B cell (primary cell): ENCODE data around the gene GAREM1. TPM values are rescaled to one million over a fixed set of nuclear protein-coding genes. Genes with fewer than 3 reads are reported as not detected.

Experiments
- ATAC-seq: fragments of 200-7000 bp; cut with Tn5 transposase; one replicate; pipeline ENCODE4 v1.10.0; 2021; ENCODE audit warnings: low read depth, mild to moderate bottlenecking, moderate number of reproducible peaks, moderate library complexity
- CTCF ChIA-PET: fragments of 350-600 bp; sonication (Branson Sonifier 250); formaldehyde crosslinking; loops from one replicate; lab custom pipeline; 2021; ENCODE audit warnings: antibody characterized with exemption, inconsistent platforms; lab: Charles Lee
- POLR2A ChIA-PET: fragments of 350-600 bp; sonication (Branson Sonifier 250); formaldehyde crosslinking; loops from one replicate; lab custom pipeline; 2021; ENCODE audit warnings: antibody characterized with exemption; lab: Charles Lee
- DNase-seq: peaks from one replicate; pipeline ENCODE4 v3.0.0; 2013
- H2AFZ ChIP-seq: 2 replicates; pipeline ENCODE4 v1.6.1; 2012; ENCODE audit warnings: mild to moderate bottlenecking, low read depth, low read length; ENCODE audit not compliant: insufficient read depth, poor library complexity, severe bottlenecking
- H3K27ac ChIP-seq, 2 donors: 1 replicate in 1 of 2; 2 replicates in 1 of 2; pipeline ENCODE4 v1.5.1; 2012 to 2013; ENCODE audit warnings: low read length in 2 of 2, mild to moderate bottlenecking in 2 of 2, moderate library complexity in 1 of 2
- H3K27me3 ChIP-seq, 4 experiments: fragments of 200-600 bp in 1 of 4; sonication (generic) in 1 of 4; replicated peaks in 1 of 4; 1 replicate in 2 of 4; 2 replicates in 2 of 4; pipeline versions ENCODE4 v1.6.1 to v1.7.0; 2013 to 2016; ENCODE audit warnings: low read length in 3 of 4, mild to moderate bottlenecking in 2 of 4, mixed read lengths in 1 of 4, moderate library complexity in 1 of 4; ENCODE audit not compliant: insufficient read depth in 4 of 4, control insufficient read depth in 3 of 4; ENCODE audit errors: control extremely low read depth in 1 of 4
- H3K36me3 ChIP-seq, 2 experiments: replicated peaks in 1 of 2; 1 replicate in 1 of 2; 2 replicates in 1 of 2; pipeline versions ENCODE4 v1.6.1 to v1.7.1; 2013; ENCODE audit warnings: low read length in 1 of 2; ENCODE audit not compliant: insufficient read depth in 2 of 2, control insufficient read depth in 1 of 2; ENCODE audit errors: control extremely low read depth in 1 of 2, extremely low read depth in 1 of 2
- H3K4me1 ChIP-seq, 2 donors: fragments of 200-600 bp in 1 of 2; sonication (generic) in 1 of 2; 1 replicate in 1 of 2; 2 replicates in 1 of 2; pipeline versions ENCODE4 v1.5.1 to v1.6.1; 2013 to 2017; ENCODE audit warnings: low read length in 2 of 2; ENCODE audit not compliant: control insufficient read depth in 2 of 2, insufficient read depth in 2 of 2
- H3K4me2 ChIP-seq: replicated peaks from 2 replicates; pipeline ENCODE3; 2012; ENCODE audit warnings: mild to moderate bottlenecking, low read depth, low read length; ENCODE audit not compliant: poor library complexity, severe bottlenecking
- H3K4me3 ChIP-seq, 5 experiments: fragments of 200-600 bp in 1 of 5; sonication (generic) in 1 of 5; 1 replicate in 3 of 5; 2 replicates in 2 of 5; pipeline versions ENCODE4 v1.5.1 to v1.7.0; 2011 to 2016; ENCODE audit warnings: low read length in 4 of 5, mild to moderate bottlenecking in 4 of 5, low read depth in 2 of 5, control low read depth in 1 of 5, moderate library complexity in 1 of 5; ENCODE audit not compliant: insufficient read depth in 1 of 5; ENCODE audit errors: control extremely low read depth in 1 of 5, extremely low read depth in 1 of 5
- H3K79me2 ChIP-seq: fragments of 200-600 bp; sonication (generic); one replicate; pipeline ENCODE4 v1.6.0; 2016; ENCODE audit warnings: low read length; ENCODE audit not compliant: control insufficient read depth, insufficient read depth
- H3K9ac ChIP-seq: fragments of 200-600 bp; sonication (generic); 2 replicates; pipeline ENCODE4 v1.6.1; 2017; ENCODE audit warnings: mild to moderate bottlenecking, low read length, moderate library complexity
- H3K9me3 ChIP-seq, 3 donors: one replicate each; pipeline versions ENCODE4 v1.6.1 to v1.7.1; 2013; ENCODE audit warnings: low read length in 2 of 3; ENCODE audit not compliant: control insufficient read depth in 2 of 3, insufficient read depth in 1 of 3; ENCODE audit errors: control extremely low read depth in 1 of 3
- H4K20me1 ChIP-seq: 2 replicates; pipeline ENCODE4 v1.6.0; 2012; ENCODE audit warnings: mild to moderate bottlenecking, low read length; ENCODE audit not compliant: insufficient read depth, control insufficient read depth, poor library complexity, severe bottlenecking
- H3K27ac Mint-ChIP-seq: one replicate; pipeline ENCODE4 v1.8.0; 2021; ENCODE audit warnings: mixed read lengths
- H3K27me3 Mint-ChIP-seq: one replicate; pipeline ENCODE4 v1.8.0; 2021; ENCODE audit warnings: mixed read lengths
- H3K4me1 Mint-ChIP-seq: one replicate; pipeline ENCODE4 v1.8.0; 2021; ENCODE audit warnings: mixed read lengths
- H3K4me3 Mint-ChIP-seq: one replicate; pipeline ENCODE4 v1.8.0; 2021; ENCODE audit warnings: mixed read lengths
- H3K9me3 Mint-ChIP-seq: one replicate; pipeline ENCODE4 v1.8.0; 2022; ENCODE audit warnings: mixed read lengths; ENCODE audit not compliant: insufficient read depth
- EZH2 ChIP-seq: IDR thresholded peaks from 2 replicates; pipeline ENCODE4 v1.6.1; 2012; ENCODE audit warnings: borderline replicate concordance, low read depth, mild to moderate bottlenecking, moderate library complexity, low read length; ENCODE audit not compliant: insufficient read depth, poor library complexity, severe bottlenecking
- WGBS: methylation state at CpG from one replicate; pipeline ENCODE4 v1.1.5; 2013; ENCODE audit warnings: missing lambda C conversion rate; ENCODE audit not compliant: insufficient coverage; 5-methylcytosine and 5-hydroxymethylcytosine counted together
- intact Hi-C: fragments of 100-400 bp; cut with micrococcal nuclease; formaldehyde crosslinking; loops from one replicate; pipeline ENCODE4 v1.10.0; 2022
- polyA plus RNA-seq: library from polyadenylated mRNA; depleted of rRNA; stranded (reverse); fragments of >200 nt; gene quantifications from 2 replicates; pipeline ENCODE4 v1.2.3, GENCODE V29; 2012
- total RNA-seq, 2 donors: library from RNA; stranded (reverse); fragments of 120-200 nt in 1 of 2; gene quantifications; 1 replicate in 1 of 2; 2 replicates in 1 of 2; pipeline versions ENCODE4 v1.2.3 to v1.2.4, GENCODE V29; 2013 to 2022
- TF ChIP-seq, protein P1 (sequence below): fragments of 200-600 bp; IDR thresholded peaks from one replicate; pipeline ENCODE4 v1.8.0; 2022; ENCODE audit warnings: antibody characterized with exemption, mild to moderate bottlenecking

GAREM1 gene
- total and polyA plus RNA-seq, 2 donors (not counting 1 experiment from before 2014, with no cell fraction given): not detected

DNA sequence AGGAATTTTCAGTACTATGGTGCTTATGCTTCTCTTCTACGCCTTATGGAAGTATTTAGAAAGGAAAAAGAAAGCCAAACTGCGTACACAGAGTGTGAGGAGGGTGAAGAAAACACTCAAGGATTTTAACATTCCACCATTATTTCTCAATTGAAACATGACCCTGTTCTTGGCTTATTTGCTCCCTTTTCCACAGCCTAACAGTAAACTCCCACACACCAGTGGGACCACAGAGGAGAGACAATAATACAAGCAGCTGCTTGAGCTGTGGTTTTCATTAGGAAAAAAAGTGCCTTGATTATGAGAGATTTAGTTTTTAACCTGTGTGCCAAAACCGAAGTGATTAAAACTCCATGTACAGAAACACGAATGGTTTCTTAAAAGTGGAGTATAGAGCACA lies 146.5 kb downstream of the GAREM1 start:
- Histone ChIP-seq H4K20me1 (no peaks in the 10 kb centered on the region), H3K79me2 (no peaks in the 10 kb centered on the region), H3K9me3 (no peaks in the 10 kb centered on the region), H3K9ac (no peak overlapping the region), H3K4me3 (no peak overlapping the region), H3K4me2 (no peak overlapping the region), H3K27ac (no peak overlapping the region), H3K36me3 (no peaks in the 10 kb centered on the region), H2AFZ (no peak overlapping the region), H3K27me3 (no peaks in the 10 kb centered on the region), H3K4me1 (no peaks in the 10 kb centered on the region)
- POLR2A ChIA-PET: no interaction called here
- ATAC-seq (no peak), DNase-seq (no peak)
- intact Hi-C loops: no loop called here
- Mint-ChIP-seq H3K9me3 (no peaks in the 10 kb centered on the region), H3K27me3 (peaks cover 9% of the 10 kb centered on the region), H3K27ac (no peak overlapping the region), H3K4me1 (no peaks in the 10 kb centered on the region), H3K4me3 (no peak overlapping the region)
- TF ChIP-seq EZH2: no peak
- TF ChIP-seq, protein P1, sequence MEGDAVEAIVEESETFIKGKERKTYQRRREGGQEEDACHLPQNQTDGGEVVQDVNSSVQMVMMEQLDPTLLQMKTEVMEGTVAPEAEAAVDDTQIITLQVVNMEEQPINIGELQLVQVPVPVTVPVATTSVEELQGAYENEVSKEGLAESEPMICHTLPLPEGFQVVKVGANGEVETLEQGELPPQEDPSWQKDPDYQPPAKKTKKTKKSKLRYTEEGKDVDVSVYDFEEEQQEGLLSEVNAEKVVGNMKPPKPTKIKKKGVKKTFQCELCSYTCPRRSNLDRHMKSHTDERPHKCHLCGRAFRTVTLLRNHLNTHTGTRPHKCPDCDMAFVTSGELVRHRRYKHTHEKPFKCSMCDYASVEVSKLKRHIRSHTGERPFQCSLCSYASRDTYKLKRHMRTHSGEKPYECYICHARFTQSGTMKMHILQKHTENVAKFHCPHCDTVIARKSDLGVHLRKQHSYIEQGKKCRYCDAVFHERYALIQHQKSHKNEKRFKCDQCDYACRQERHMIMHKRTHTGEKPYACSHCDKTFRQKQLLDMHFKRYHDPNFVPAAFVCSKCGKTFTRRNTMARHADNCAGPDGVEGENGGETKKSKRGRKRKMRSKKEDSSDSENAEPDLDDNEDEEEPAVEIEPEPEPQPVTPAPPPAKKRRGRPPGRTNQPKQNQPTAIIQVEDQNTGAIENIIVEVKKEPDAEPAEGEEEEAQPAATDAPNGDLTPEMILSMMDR: no peak
- CTCF ChIA-PET: no interaction called here
- 83% methylated on average over 1 of the region's 4 CpGs for WGBS

DNA sequence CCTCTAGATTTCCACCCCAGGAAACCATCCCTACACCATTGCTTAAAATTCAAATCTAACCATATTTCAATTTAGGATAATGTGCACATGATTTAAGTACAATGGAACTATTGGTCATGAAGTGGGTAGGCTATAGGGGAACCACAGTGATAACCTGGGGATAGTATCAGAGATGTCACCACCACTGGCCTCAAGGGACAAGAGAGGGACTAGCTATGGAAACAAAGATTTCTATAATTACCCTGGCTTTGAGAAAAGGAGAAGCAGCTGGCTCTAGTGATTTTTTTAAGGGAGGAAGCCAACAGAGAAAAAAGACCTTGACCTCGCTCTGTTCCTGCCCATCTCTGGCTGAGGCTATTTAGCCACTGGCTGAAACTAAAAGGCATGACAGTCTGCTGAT lies 148.9 kb downstream of the GAREM1 start:
- Mint-ChIP-seq H3K27me3 (peaks cover 5% of the 10 kb centered on the region), H3K27ac (no peak overlapping the region), H3K9me3 (no peaks in the 10 kb centered on the region), H3K4me1 (no peaks in the 10 kb centered on the region), H3K4me3 (no peak overlapping the region)
- 29% methylated on average over 1 of the region's 1 CpG for WGBS
- no peak for DNase-seq
- Histone ChIP-seq H2AFZ (no peak overlapping the region), H3K9ac (no peak overlapping the region), H4K20me1 (no peaks in the 10 kb centered on the region), H3K27me3 (no peaks in the 10 kb centered on the region), H3K4me3 (no peak overlapping the region), H3K9me3 (no peaks in the 10 kb centered on the region), H3K27ac (no peak overlapping the region), H3K79me2 (no peaks in the 10 kb centered on the region), H3K4me1 (no peaks in the 10 kb centered on the region), H3K4me2 (no peak overlapping the region), H3K36me3 (no peaks in the 10 kb centered on the region)
- ATAC-seq: no peak
- TF ChIP-seq EZH2: no peak
- TF ChIP-seq, protein P1: no peak
- intact Hi-C loops: no loop called here
- CTCF ChIA-PET: no interaction called here
- POLR2A ChIA-PET: no interaction called here
